ENCODE results near the gene SLC9A9.

- TF ChIP-seq CTCF (IDR thresholded peaks at IDR 0.05 in 8 of 11, conservative IDR thresholded peaks at IDR 0.05 in 3 of 11): no peak
- TF ChIP-seq POLR2A (IDR thresholded peaks at IDR 0.05): no peak
Measured at GRCh38 chr3:143256416-143256815, 591.9 kb downstream of the SLC9A9 start.
